Measurements from ENCODE around the gene TUSC2. TPM values are rescaled to one million over a fixed set of nuclear protein-coding genes. Genes with fewer than 3 reads are reported as not detected.

The TUSC2 gene
- total RNA-seq, 1 experiment from 2014 or later, result 33.5 TPM

GRCh38 chr3:50278123-50278879, 49.7 kb downstream of the TUSC2 start:
- WGBS (ENCODE audit: extremely low coverage, insufficient read length, low lambda C conversion rate), result no CpG with 5 or more reads among the region's 4 CpGs
- Histone ChIP-seq H3K14ac (ENCODE audit: insufficient read depth, low read length) (no peak overlapping the region), H2BK5ac (ENCODE audit: insufficient read length, low read length) (no peak overlapping the region), H3K56ac (ENCODE audit: insufficient read length, low read depth, low read length) (no peak overlapping the region), H3K27ac (ENCODE audit: insufficient read length, low read depth, low read length) (no peak overlapping the region), H2AFZ (ENCODE audit: low read length) (no peak overlapping the region), H3K4me2 (ENCODE audit: insufficient read depth, insufficient read length, low read length) (no peak overlapping the region), H3K4me1 (ENCODE audit: insufficient read depth, low read length) (no peaks in the 10 kb centered on the region), H3K9me3 (ENCODE audit: control insufficient read depth, low read depth, low read length) (no peaks in the 10 kb centered on the region), H4K5ac (ENCODE audit: insufficient read length, low read depth, low read length) (no peak overlapping the region), H3K23ac (ENCODE audit: insufficient read length, low read depth, low read length) (no peak overlapping the region), H3K27me3 (ENCODE audit: insufficient read depth, low read length) (peaks cover 12% of the 10 kb centered on the region; the same call in 1 of the 2 replicates), H3K4ac (ENCODE audit: low read depth, low read length) (no peak overlapping the region), H4K20me1 (ENCODE audit: control insufficient read depth, insufficient read depth, insufficient read length) (no peaks in the 10 kb centered on the region), H3T11ph (ENCODE audit: low read length) (no peak overlapping the region), H3K9ac (ENCODE audit: extremely low read depth, insufficient read length, low read length) (no peak overlapping the region), H2BK120ac (ENCODE audit: low read depth, low read length, poor library complexity, severe bottlenecking) (no peak overlapping the region), H3K79me2 (ENCODE audit: insufficient read depth, low read length) (no peaks in the 10 kb centered on the region), H2AK5ac (ENCODE audit: insufficient read length, low read length) (no peak overlapping the region), H4K91ac (ENCODE audit: insufficient read length, low read depth, low read length) (no peak overlapping the region), H3K79me1 (ENCODE audit: insufficient read depth, low read depth, low read length, poor library complexity, severe bottlenecking) (no peaks in the 10 kb centered on the region), H2BK12ac (ENCODE audit: insufficient read length, low read depth, low read length) (no peak overlapping the region), H3K23me2 (ENCODE audit: insufficient read length, low read depth, low read length, poor library complexity, severe bottlenecking) (peaks cover 6% of the 10 kb centered on the region), H4K8ac (replicated peaks; ENCODE audit: insufficient read length, low read depth, low read length) (no peak overlapping the region), H2BK20ac (ENCODE audit: low read depth, low read length, poor library complexity, severe bottlenecking) (no peak overlapping the region), H3K18ac (ENCODE audit: insufficient read length, low read depth, low read length) (no peak overlapping the region), H2BK15ac (ENCODE audit: low read depth, low read length) (no peak overlapping the region)
- Mint-ChIP-seq H3K36me3 (ENCODE audit: insufficient read depth in 1 of 3, low read depth in 3 of 3) (no peaks in the 10 kb centered on the region; a peak in 1 of 7 replicates), H3K4me1 (peaks cover 19 to 22% of the 10 kb centered on the region in 2 experiments), H3K4me3 (no peak overlapping the region), H3K27me3 (ENCODE audit: low read depth) (peaks cover 56% of the 10 kb centered on the region), H3K27ac (peak overlapping the region in 1 of 3 experiments; percentile 95; a peak in 1 of 7 replicates), H3K9me3 (no peaks in the 10 kb centered on the region)
- no peak for TF ChIP-seq CTCF (conservative IDR thresholded peaks at IDR 0.05)
- no peak for DNase-seq

Data from H9 (cell line).